ENCODE data around the gene TOR2A. TPM values are rescaled to one million over a fixed set of nuclear protein-coding genes. Genes with fewer than 3 reads are reported as not detected.

Gene TOR2A
- total and polyA plus RNA-seq, 4 donors = 8.8 to 30.8 (median 16.9) TPM

- Histone ChIP-seq H3K36me3 (ENCODE audit: control insufficient read depth in 4 of 4, insufficient read depth in 4 of 4, low read length in 4 of 4) (peaks cover 0 to 3% (median under 1%) of the 10 kb centered on the region in 4 donors), H3K4me1 (ENCODE audit: control insufficient read depth in 5 of 5, insufficient read depth in 5 of 5, low read length in 5 of 5) (peaks cover 0 to 18% (median 3%) of the 10 kb centered on the region in 5 donors), H3K9ac (ENCODE audit: insufficient read depth in 1 of 2, low read length in 2 of 2) (no peak overlapping the region), H3K27ac (ENCODE audit: low read depth in 1 of 2, low read length in 1 of 2) (no peak overlapping the region), H3K4me3 (no peak overlapping the region), H3K27me3 (ENCODE audit: control insufficient read depth in 3 of 3, insufficient read depth in 3 of 3, low read length in 2 of 3) (no peaks in the 10 kb centered on the region), H3K9me3 (ENCODE audit: control insufficient read depth in 4 of 4, insufficient read depth in 3 of 4, low read length in 3 of 4) (no peaks in the 10 kb centered on the region)
- ATAC-seq (ENCODE audit: insufficient read depth, low FRiP score) (no peak), DNase-seq (no peak)
- no peak for TF ChIP-seq CTCF (IDR thresholded peaks at IDR 0.05; ENCODE audit: control extremely low read depth, extremely low read depth)
- WGBS, 2 donors = 89 to 94% methylated on average over 10 of the region's 10 CpGs
Measured at GRCh38 chr9:127773981-127774380, 38.9 kb upstream of the TOR2A start.

GRCh38 chr9:127773272-127773671 is 38.2 kb upstream of the TOR2A start:
- ATAC-seq (ENCODE audit: insufficient read depth, low FRiP score) (no peak), DNase-seq (no peak)
- Histone ChIP-seq H3K36me3 (ENCODE audit: control insufficient read depth in 4 of 4, insufficient read depth in 4 of 4, low read length in 4 of 4) (peaks cover 0 to 3% (median under 1%) of the 10 kb centered on the region in 4 donors), H3K9me3 (ENCODE audit: control insufficient read depth in 4 of 4, insufficient read depth in 3 of 4, low read length in 3 of 4) (no peaks in the 10 kb centered on the region), H3K4me3 (no peak overlapping the region), H3K27me3 (ENCODE audit: control insufficient read depth in 3 of 3, insufficient read depth in 3 of 3, low read length in 2 of 3) (no peaks in the 10 kb centered on the region), H3K4me1 (ENCODE audit: control insufficient read depth in 5 of 5, insufficient read depth in 5 of 5, low read length in 5 of 5) (peaks cover 0 to 13% (median 1%) of the 10 kb centered on the region in 5 donors), H3K9ac (ENCODE audit: insufficient read depth in 1 of 2, low read length in 2 of 2) (no peak overlapping the region), H3K27ac (ENCODE audit: low read depth in 1 of 2, low read length in 1 of 2) (no peak overlapping the region)
- WGBS, 2 donors = 83 to 90% methylated on average over 3 of the region's 3 CpGs
- TF ChIP-seq CTCF (IDR thresholded peaks at IDR 0.05; ENCODE audit: control extremely low read depth, extremely low read depth) = no peak

GRCh38 chr9:127772603-127773002 is 37.5 kb upstream of the TOR2A start:
- no peaks in the 10 kb centered on the region for H3K27me3 ChIP-seq (ENCODE audit: control insufficient read depth in 3 of 3, insufficient read depth in 3 of 3, low read length in 2 of 3)
- 93 to 97% methylated on average over 5 of the region's 5 CpGs for WGBS, 2 donors
- no peaks in the 10 kb centered on the region for H3K9me3 ChIP-seq (ENCODE audit: control insufficient read depth in 4 of 4, insufficient read depth in 3 of 4, low read length in 3 of 4)
- ATAC-seq (ENCODE audit: insufficient read depth, low FRiP score) (no peak), DNase-seq (no peak)
- peaks cover 0 to 18% (median 4%) of the 10 kb centered on the region in 5 donors for H3K4me1 ChIP-seq (ENCODE audit: control insufficient read depth in 5 of 5, insufficient read depth in 5 of 5, low read length in 5 of 5)
- H3K36me3 ChIP-seq (ENCODE audit: control insufficient read depth in 4 of 4, insufficient read depth in 4 of 4, low read length in 4 of 4) = peaks cover 0 to 3% (median under 1%) of the 10 kb centered on the region in 4 donors
- H3K27ac ChIP-seq (ENCODE audit: low read depth in 1 of 2, low read length in 1 of 2) = no peak overlapping the region
- TF ChIP-seq CTCF (IDR thresholded peaks at IDR 0.05; ENCODE audit: control extremely low read depth, extremely low read depth) = no peak
- H3K9ac ChIP-seq (ENCODE audit: insufficient read depth in 1 of 2, low read length in 2 of 2) = no peak overlapping the region
- no peak overlapping the region for H3K4me3 ChIP-seq
